NCI-H748 treated with DMSO at 0.1 percent for 48 hours (cell line): ENCODE data around the gene C22orf23.
"Not testable (repeated sequence)": the region's sequence is repeated elsewhere in the genome, so short reads cannot be mapped to it uniquely, and the experiment has no call there.

ENCODE experiments used
- DNase-seq: peaks from one replicate; lab custom pipeline; 2025; lab: John Stamatoyannopoulos, UW

The C22orf23 gene

DNA sequence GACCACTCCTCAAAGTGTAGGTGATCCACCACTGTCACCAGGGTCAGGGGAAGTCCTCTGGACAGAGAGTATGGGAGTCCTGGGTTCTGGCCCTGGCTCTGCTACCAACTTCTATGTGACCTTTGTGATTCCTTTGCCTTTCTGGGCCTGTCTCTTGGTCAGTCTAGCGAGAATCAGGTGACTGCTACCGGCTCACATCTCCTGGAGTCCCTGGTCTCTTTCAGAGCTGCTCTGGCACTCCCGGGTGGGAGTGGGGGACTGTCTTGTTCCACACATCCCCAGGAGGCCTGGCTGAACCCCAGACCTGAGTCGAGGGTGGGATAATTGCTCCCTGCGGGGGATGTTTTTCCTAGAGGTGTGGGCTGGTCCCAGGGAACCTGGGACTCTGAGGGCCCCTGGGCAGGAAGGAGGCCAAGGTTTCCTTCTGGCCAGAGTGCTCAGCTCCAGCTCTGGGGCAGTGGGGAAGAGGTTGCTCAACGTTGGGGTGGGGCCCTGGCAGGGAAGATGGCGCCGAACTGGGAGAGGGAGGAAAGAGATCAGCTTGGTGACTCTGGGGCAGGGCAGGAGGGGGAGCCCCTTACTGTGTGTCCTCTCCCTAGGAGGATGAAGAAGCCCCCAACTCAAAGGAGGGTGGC, 28.9 kb upstream of the C22orf23 start:
- no peak for DNase-seq

DNA sequence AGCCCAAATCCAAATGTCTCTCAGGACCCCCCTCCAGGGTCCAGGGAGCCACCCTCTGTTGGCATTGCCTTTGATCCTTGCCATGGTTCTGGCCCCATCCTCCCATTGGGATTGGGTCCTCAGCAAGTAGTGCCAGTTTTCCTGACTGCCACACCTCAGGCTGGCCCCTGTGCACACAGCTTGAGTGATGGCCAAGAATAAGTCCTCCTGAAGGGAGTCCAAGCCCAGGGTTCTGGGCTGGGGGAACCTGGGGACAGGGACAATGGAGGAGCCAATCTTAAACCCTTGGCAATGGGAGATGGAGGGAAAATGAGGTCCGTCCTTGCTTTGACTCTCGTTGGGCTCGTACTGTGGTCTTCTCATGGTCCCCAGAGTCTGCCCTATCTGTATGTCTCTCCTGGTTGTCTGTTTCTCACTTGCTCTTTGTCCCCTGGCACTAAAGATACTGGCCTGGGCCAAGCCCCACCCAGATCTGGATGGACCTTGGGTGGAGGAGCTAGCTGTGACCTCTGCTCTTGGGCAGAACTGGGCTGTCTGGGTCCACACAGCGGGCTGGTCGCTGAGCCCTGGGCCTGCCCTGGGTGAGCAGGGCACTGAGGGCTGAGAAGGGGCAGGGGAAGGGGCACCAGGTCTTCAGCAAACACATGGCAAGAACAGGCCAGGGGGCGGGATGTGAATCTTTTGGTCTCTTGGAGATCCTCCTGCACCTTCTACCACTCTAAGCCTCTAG, 28.0 kb upstream of the C22orf23 start:
- DNase-seq: no peak

DNA sequence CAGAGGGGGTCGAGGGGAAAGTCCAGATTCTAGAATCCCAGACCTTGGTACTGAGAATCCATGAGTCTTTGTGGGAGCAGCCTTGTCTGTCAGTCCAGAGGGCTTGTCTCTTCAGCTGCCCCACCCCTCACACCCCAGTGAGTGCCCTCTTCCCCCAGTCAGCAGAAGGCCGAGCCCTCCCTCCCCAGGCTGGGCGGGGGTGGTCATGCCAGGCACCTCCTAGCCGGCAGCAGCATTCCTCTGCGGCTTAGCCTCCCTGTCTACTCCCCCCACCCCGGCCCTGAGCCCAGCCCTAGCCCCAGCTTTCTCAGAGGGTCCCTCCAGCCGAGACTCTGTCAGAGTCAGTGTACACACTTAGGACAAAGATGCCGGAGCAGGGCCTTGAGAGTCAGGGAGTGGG, 26.4 kb upstream of the C22orf23 start:
- no peak for DNase-seq

DNA sequence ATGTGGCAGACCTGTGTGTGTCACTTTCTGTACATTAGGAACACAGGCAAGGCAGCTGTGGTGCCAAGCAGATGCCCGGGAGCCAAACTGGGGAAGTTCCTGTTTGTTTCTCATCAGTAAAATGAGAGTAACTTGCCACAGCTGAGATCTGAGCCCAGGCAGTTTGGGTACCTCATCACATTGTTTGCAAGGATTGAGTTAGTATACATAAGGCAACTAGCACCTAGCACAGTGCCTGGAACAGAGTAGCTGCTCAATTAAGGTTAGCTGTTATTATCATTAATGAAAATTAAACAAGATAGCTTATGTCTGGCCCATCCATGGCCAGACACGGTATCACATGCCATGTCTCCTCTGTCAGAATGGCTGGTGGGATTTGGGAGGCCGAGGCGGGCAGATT, 23.1 kb upstream of the C22orf23 start:
- no peak for DNase-seq

DNA sequence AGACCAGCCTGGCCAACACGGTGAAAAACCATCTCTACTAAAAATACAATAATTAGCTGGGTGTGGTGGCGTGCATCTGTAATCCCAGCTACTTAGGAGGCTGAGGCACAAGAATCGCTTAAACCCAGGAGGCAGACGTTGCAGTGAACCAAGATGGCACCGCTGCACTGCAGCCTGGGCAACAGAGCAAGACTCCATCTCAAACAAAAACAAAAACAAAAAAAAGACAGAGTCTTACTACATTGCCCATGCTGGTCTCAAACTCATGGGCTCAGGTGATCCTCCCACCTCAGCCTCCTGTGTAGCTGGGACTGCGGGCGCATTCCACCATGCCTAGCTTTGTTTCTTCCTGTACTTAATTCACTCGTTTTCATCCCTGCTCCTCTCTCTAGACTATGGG, 22.6 kb upstream of the C22orf23 start:
- not testable (repeated sequence) for DNase-seq

GRCh38 chr22:37975153-37975552, 21.8 kb upstream of the C22orf23 start:
- no peak for DNase-seq

DNA sequence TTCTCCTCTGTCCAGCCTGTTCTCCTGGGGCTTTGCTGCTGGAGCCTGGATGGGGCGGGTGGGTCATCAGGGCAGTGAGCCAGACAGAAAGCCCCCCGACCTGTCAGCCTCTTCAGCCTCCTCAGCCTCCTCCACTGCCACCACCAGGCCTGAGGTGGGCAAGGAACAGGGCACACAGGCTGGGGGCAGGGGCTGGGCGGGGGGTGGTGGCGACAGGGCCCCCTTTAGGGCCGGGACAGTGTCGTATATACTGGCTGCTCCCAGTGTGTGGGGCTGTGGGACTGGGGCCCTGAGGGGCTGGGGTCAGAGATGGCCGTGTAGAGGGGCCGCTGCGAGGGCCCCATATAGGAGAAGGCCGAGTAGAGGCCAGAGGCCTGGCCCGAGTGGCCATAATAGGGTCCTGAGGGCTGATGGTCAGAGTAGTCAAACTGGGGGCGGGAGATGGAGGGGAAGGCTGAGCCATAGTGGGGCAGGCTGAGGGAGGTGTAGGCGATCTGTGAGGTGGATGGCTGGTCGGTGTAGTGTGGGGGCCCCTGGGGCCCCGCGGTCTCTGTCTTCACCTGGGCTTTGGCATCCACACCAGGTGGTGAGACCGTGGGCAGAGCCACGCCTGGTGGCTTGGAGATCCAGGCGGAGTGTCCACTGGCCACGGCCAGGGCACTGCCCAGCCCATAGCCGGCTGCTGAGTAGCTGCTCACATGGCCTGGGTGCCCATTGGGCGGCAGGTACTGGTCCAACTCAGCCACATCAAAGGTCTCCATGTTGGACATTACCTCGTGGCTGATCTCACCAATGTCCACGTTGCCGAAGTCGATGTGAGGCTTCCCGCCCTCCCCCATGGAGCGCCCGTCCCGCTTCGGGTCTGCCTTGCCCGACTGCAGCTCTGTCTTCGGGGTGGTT, 20.1 kb upstream of the C22orf23 start:
- DNase-seq: no peak

- DNase-seq: no peak
Measured at GRCh38 chr22:37972527-37972926, 19.1 kb upstream of the C22orf23 start.

DNA sequence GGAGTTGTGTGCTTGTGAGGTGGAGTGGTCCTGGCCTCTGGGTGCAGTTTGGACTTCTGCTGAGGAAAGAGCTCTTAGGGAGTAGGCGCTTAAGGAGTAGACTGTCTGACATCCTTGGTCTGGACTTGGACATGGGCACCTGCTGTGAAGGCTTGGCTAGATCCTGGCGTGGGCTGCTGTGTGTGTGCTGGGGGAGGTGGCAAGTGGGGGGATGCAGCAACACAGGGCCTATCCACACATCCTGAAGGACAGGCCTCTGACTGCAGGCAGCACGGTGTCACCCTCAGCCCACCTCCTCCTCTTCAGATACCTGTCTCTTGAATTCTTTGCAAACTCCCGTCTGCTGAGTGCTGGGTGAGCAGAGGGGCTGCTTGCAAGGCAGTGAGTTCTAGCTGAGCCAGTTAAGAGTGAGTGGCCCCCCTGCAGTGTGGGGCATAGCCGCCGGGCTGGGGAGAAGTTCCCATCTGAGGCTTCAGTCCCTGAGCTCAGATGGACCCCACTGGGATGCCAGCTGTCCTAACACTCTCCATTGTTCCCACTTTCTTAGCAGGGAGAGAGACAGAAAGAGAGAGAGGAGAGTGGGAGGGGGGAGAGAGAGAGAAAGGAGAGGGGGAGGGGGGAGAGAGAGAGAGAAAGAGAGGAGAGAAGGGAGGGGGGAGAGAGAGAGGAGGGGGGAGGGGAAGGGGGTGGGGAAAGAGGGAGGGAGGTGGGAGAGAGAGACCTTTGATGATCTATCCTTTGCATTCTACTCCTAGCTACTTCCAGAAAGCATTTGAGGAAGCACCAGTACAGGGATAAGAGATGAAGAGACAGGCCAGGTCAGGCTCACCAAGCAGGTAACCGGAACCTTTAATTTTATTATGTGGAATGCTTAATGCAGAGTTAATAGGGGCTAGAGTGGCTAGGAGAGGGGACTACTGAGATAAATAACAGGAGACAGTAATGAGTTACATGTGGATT, 18.4 kb upstream of the C22orf23 start:
- DNase-seq: no peak

DNA sequence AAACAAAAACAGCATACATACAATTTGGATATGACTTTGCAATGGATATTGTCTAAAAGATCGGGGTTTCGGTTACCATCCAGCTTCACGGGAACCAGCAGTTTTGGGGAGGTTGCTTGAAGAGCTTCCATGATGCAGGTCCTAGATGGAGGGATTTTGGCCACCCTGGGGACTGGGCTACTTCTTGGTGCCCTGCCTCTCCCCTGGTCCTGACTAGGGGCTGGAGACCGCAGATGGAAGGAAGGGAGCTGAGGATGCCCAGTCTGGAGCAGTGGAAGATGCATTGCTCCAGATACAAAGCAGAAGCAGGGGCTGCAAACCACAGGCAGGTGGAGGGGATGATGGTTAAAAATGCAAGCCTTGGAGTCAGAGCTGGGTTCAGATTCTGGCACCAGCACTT, 17.5 kb upstream of the C22orf23 start:
- no peak for DNase-seq

DNA sequence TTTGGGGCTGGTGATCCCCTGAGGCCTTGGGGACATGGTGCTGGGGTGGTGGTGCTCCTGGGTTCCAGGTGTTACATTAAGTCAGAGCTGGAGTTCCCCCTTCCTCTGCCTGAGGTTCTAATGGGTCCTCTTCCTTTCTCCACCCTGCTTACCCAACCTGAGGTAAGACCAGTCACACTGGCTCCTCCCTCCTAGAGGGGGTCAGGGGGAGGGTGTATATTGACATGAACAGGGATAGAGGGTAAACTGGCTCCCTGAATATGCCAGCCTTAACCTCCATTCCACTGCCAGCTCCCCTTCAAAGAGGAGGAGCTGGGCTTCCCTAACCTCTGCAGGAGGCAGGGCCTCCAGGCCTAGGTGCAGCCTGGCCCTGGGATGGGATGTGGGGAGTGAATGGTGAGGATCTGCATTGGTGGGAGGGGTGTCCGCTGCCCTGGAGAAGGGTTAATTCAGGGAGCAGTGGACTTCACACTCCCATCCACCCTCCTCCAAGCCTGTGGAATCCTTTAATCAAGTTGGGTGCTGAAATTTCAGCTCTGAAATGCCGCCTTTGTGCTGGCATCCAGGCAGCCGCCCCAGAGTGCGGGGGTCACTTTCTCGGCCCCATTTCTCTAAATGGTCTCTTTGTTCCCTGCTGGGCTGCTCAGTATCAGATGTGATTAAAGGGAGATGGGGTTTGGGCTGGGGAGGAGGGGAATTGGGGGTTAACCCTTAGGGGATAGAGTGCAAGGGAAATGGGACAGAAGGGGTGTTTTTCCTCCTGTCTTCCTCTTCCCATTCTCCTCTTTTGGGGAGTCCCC, 15.3 kb upstream of the C22orf23 start:
- no peak for DNase-seq

GRCh38 chr22:37967637-37968451, 14.4 kb upstream of the C22orf23 start:
- DNase-seq: no peak

- no peak for DNase-seq
Measured at GRCh38 chr22:37967147-37967546, 13.7 kb upstream of the C22orf23 start.

DNA sequence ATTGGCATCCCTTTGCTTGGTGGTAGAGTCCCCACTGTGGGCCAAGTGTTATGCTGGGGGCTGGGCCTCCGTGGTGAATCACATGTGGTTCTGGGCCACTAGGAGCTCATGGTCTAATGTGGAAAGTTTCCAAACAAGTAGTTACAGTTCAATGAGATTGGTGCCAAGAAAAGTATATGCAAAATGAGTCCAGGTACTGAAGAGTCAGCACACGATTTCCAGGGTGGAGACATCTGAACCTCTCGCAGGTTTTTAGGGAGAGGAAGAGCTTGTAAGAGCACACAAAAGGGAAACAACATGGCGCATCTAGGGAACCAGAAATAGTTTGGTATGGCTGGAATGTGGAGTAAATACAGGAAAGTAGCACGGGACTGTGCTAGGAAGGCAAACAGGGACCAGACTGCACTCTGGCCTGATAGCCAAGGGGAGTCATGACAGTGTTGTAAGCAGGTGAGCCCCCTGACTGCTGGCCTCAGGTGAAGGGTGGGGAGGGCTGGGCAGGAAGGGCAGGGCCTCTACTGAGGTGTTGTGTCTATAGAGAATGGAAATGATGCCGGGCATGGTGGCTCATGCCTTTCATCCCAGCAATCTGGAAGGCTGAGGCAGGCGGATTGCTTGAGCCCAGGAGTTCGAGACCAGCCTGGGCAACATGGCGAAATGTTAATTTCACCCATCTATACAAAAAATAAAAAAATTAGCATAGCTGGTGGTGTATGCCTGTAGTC, 12.7 kb upstream of the C22orf23 start:
- DNase-seq: no peak

GRCh38 chr22:37961062-37961461, 7.7 kb upstream of the C22orf23 start:
- no peak for DNase-seq

- DNase-seq: no peak
Measured at GRCh38 chr22:37959231-37959825, 5.9 kb upstream of the C22orf23 start.

DNA sequence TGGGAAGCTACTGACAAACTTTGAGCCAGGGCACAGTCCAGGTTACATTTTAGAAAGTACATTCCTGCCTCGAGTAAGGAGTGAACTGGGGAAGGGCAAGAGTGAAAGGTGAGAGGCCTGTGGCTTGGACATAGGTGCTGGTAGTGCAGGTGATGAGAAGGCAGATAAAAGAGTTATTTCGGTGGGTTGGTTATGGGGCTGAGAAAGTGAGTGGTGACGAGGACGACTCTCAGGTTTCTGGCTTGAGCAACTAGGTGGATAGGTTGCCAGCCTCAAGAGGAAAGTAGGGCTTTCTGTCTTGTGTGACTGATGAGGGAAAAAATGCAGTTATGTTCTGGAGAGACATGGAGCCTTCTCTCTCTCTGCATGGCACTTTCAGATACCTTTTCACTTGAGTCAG, 3.8 kb upstream of the C22orf23 start:
- DNase-seq: no peak

GRCh38 chr22:37955825-37956397, 2.5 kb upstream of the C22orf23 start:
- DNase-seq: not testable (repeated sequence)

DNA sequence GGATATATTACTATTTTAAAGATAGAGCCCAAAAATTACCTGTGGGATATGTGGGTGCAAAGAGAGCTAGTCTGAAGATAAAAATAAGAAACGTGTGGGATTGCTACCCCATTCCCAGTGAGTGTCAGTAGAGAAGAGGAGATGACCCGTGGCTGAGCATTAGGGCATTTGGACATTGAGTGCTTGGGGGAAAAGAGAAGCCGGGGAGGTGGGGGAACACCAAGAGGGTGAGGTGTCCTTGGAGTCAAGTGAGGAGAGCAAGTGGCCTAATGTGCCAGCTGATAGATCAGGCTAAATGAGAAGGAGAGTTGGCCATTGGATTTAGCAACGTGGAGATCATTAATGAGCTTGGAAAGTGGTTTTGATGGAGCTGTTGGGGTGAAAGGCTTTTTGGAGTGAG, 1.3 kb upstream of the C22orf23 start:
- DNase-seq: no peak
